ENCODE data around the gene AMBRA1. TPM values are rescaled to one million over a fixed set of nuclear protein-coding genes. Genes with fewer than 3 reads are reported as not detected.

The AMBRA1 gene
- total and polyA plus RNA-seq, 2 of the 8 experiments (the other 6 are each of a cell fraction or from before 2014, with no cell fraction given): 14.2 to 37.4 TPM

- no peak overlapping the region for H2BK12ac ChIP-seq (ENCODE audit: low read depth, low read length)
- no peak overlapping the region for H3K56ac ChIP-seq (replicated peaks; ENCODE audit: insufficient read length, low read depth, low read length)
- no peak overlapping the region for H2BK20ac ChIP-seq (ENCODE audit: low read length)
- DNase-seq (ENCODE audit: low read depth in 1 of 2, low spot score in 2 of 2) (no peak), FAIRE-seq (no peak)
- no peak overlapping the region for H4K8ac ChIP-seq (ENCODE audit: extremely low read depth, insufficient read depth, low read length)
- H3K9me3 ChIP-seq (ENCODE audit: insufficient read depth in 2 of 2, low read depth in 1 of 2, low read length in 1 of 2): no peaks in the 10 kb centered on the region
- H4K5ac ChIP-seq (ENCODE audit: insufficient read length, low read depth, low read length): no peak overlapping the region
- no peak overlapping the region for H3K27ac ChIP-seq (ENCODE audit: low read depth, low read length)
- no peak for TF ChIP-seq SUZ12 (IDR thresholded peaks at IDR 0.05; ENCODE audit: low read length)
- TF ChIP-seq CREB1 (IDR thresholded peaks at IDR 0.05): no peak
- TF ChIP-seq BRCA1 (IDR thresholded peaks at IDR 0.05; ENCODE audit: low read depth, low read length): no peak
- no peak for TF ChIP-seq CTBP2 (IDR thresholded peaks at IDR 0.05; ENCODE audit: borderline replicate concordance, insufficient read depth, insufficient read length, low read length)
- TF ChIP-seq CBX8 (IDR thresholded peaks at IDR 0.05; ENCODE audit: borderline replicate concordance, low read depth, low read length): no peak
- no peak for TF ChIP-seq SP1 (IDR thresholded peaks at IDR 0.05; ENCODE audit: low read depth, low read length)
- no peak for TF ChIP-seq EZH2 (IDR thresholded peaks at IDR 0.05; ENCODE audit: low read depth, low read length, severe bottlenecking)
- no peak for TF ChIP-seq TAF7 (optimal IDR thresholded peaks at IDR 0.05; ENCODE audit: borderline replicate concordance, low read depth, low read length)
- no peak for TF ChIP-seq GABPA (IDR thresholded peaks at IDR 0.05; ENCODE audit: borderline replicate concordance, insufficient read depth, low read length)
- TF ChIP-seq, protein P1, sequence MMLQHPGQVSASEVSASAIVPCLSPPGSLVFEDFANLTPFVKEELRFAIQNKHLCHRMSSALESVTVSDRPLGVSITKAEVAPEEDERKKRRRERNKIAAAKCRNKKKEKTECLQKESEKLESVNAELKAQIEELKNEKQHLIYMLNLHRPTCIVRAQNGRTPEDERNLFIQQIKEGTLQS (IDR thresholded peaks at IDR 0.05; ENCODE audit: insufficient read depth, low read depth, low read length): no peak
- no peak for TF ChIP-seq ZNF274 (IDR thresholded peaks at IDR 0.05; ENCODE audit: borderline replicate concordance, extremely low read depth, low read length)
- no peak for TF ChIP-seq EP300 (IDR thresholded peaks at IDR 0.05; ENCODE audit: borderline replicate concordance in 1 of 2, low read depth in 2 of 2, low read length in 2 of 2)
- WGBS, 2 experiments (ENCODE audit: extremely low coverage in 1 of 2, insufficient coverage in 1 of 2, insufficient read length in 1 of 2, insufficient replicate concordance in 2 of 2, low coverage in 1 of 2, low lambda C conversion rate in 2 of 2, missing lambda C conversion rate in 1 of 2): 91% methylated on average over 4 of the region's 4 CpGs; no CpG with 5 or more reads in 1 of the 2 experiments
- ChIA-PET CTCF (ENCODE audit: partially characterized antibody) (interaction anchor here (1.1 to 3.0 kb wide), 4 partner anchors 37 to 85 kb away, joined by 4 to 14 read pairs (median 6); no protein-coding TSS in a partner anchor), POLR2A (ENCODE audit: partially characterized antibody) (no interaction called here)
- H2BK5ac ChIP-seq (ENCODE audit: low read depth, low read length): no peak overlapping the region
- H3K27me3 ChIP-seq (replicated peaks in 1 of 4; ENCODE audit: control insufficient read depth in 3 of 4, extremely low read depth in 1 of 4, insufficient read depth in 3 of 4, low read length in 3 of 4): no peaks in the 10 kb centered on the region
- no peak overlapping the region for H3K23ac ChIP-seq (ENCODE audit: insufficient read length)
- no peak overlapping the region for H3K14ac ChIP-seq (ENCODE audit: insufficient read length)
- H3K18ac ChIP-seq (ENCODE audit: extremely low read depth, low read length): no peak overlapping the region
- H3K79me2 ChIP-seq (ENCODE audit: control insufficient read depth in 1 of 2, insufficient read depth in 2 of 2, low read length in 2 of 2): no peaks in the 10 kb centered on the region
- no peaks in the 10 kb centered on the region for H4K20me1 ChIP-seq (replicated peaks in 1 of 2; ENCODE audit: control insufficient read depth in 1 of 2, insufficient read depth in 2 of 2, low read length in 2 of 2)
- H2AFZ ChIP-seq (ENCODE audit: low read length): no peak overlapping the region
- H3K36me3 ChIP-seq (ENCODE audit: control insufficient read depth in 2 of 4, insufficient read depth in 4 of 4, low read length in 3 of 4): no peaks in the 10 kb centered on the region
- H2BK120ac ChIP-seq (replicated peaks; ENCODE audit: low read depth, low read length): no peak overlapping the region
- no peak overlapping the region for H4K91ac ChIP-seq (replicated peaks; ENCODE audit: insufficient read length, low read length)
- no peaks in the 10 kb centered on the region for H3K23me2 ChIP-seq (ENCODE audit: low read depth, low read length)
- H3K4me2 ChIP-seq (ENCODE audit: insufficient read depth in 1 of 2, low read depth in 2 of 2, low read length in 2 of 2): no peak overlapping the region
- H2BK15ac ChIP-seq (ENCODE audit: low read length): no peak overlapping the region
- H3K4me1 ChIP-seq (replicated peaks in 1 of 4; ENCODE audit: control insufficient read depth in 3 of 4, insufficient read depth in 4 of 4, low read length in 3 of 4): peaks cover 6 to 19% (median 13%) of the 10 kb centered on the region in 4 experiments; a peak in 6 of 7 replicates
- H3K79me1 ChIP-seq (ENCODE audit: low read depth, low read length): no peaks in the 10 kb centered on the region; the same call in 1 of the 2 replicates
- no peak overlapping the region for H2AK5ac ChIP-seq (ENCODE audit: low read depth, low read length)
- H3K4ac ChIP-seq (replicated peaks; ENCODE audit: insufficient read length, low read depth, low read length): no peak overlapping the region
- no peak overlapping the region for H3K4me3 ChIP-seq (ENCODE audit: extremely low read depth in 1 of 4, insufficient read depth in 2 of 4, low read depth in 3 of 4, low read length in 4 of 4)
- no peak overlapping the region for H3K9ac ChIP-seq (replicated peaks in 1 of 4; ENCODE audit: extremely low read depth in 1 of 4, low read depth in 3 of 4, low read length in 3 of 4)
Observed at GRCh38 chr11:46452918-46453517, 140.8 kb downstream of the AMBRA1 start.

Data from H1 (cell line).